IMR-90 (cell line): ENCODE measurements around the gene PJA1.

Experiments
- CEBPB ChIP-seq: IDR thresholded peaks from 2 replicates; pipeline ENCODE4 v1.6.1; 2012; ENCODE audit warnings: low read depth, low read length, improper control_type of control experiment
- MAFK ChIP-seq: IDR thresholded peaks from 2 replicates; pipeline ENCODE4 v1.6.1; 2012; ENCODE audit warnings: low read depth, low read length, improper control_type of control experiment
- POLR2A ChIP-seq: IDR thresholded peaks from 2 replicates; pipeline ENCODE4 v1.6.1; 2012; ENCODE audit warnings: mild to moderate bottlenecking, low read depth, low read length
- RFX5 ChIP-seq: IDR thresholded peaks from 2 replicates; pipeline ENCODE4 v1.8.0; 2012; ENCODE audit warnings: low read depth, mild to moderate bottlenecking, low read length, moderate library complexity
- TF ChIP-seq, protein P1 (sequence below): conservative IDR thresholded peaks from 2 replicates; pipeline ENCODE4 v1.5.1; 2012; ENCODE audit warnings: mild to moderate bottlenecking, low read depth, low read length, improper control_type of control experiment

GRCh38 chrX:69177511-69178162, 12.4 kb upstream of the PJA1 start:
- TF ChIP-seq, protein P1, sequence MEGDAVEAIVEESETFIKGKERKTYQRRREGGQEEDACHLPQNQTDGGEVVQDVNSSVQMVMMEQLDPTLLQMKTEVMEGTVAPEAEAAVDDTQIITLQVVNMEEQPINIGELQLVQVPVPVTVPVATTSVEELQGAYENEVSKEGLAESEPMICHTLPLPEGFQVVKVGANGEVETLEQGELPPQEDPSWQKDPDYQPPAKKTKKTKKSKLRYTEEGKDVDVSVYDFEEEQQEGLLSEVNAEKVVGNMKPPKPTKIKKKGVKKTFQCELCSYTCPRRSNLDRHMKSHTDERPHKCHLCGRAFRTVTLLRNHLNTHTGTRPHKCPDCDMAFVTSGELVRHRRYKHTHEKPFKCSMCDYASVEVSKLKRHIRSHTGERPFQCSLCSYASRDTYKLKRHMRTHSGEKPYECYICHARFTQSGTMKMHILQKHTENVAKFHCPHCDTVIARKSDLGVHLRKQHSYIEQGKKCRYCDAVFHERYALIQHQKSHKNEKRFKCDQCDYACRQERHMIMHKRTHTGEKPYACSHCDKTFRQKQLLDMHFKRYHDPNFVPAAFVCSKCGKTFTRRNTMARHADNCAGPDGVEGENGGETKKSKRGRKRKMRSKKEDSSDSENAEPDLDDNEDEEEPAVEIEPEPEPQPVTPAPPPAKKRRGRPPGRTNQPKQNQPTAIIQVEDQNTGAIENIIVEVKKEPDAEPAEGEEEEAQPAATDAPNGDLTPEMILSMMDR = no peak
- no peak for TF ChIP-seq MAFK
- TF ChIP-seq RFX5 = no peak
- TF ChIP-seq POLR2A = no peak
- TF ChIP-seq CEBPB = no peak
